HepG2 (cell line): ENCODE measurements around the gene ZNF584. TPM values are rescaled to one million over a fixed set of nuclear protein-coding genes. Genes with fewer than 3 reads are reported as not detected.

Source experiments
- ATF3 ChIP-seq: sonication (generic); formaldehyde crosslinking; IDR thresholded peaks from 2 replicates; pipeline ENCODE4 v1.4.0; 2020; ENCODE audit warnings: missing genetic modification reagents
- ATF6 ChIP-seq: sonication (generic); formaldehyde crosslinking; conservative IDR thresholded peaks from 2 replicates; pipeline ENCODE4 v1.4.0; 2020; ENCODE audit warnings: missing genetic modification reagents
- E2F1 ChIP-seq: sonication (generic); formaldehyde crosslinking; IDR thresholded peaks from 2 replicates; pipeline ENCODE4 v1.5.0; 2020; ENCODE audit warnings: missing genetic modification reagents
- HNF1A ChIP-seq, 2 experiments: sonication (generic) in 1 of 2; formaldehyde crosslinking in 1 of 2; IDR thresholded peaks; 2 replicates each; pipeline versions ENCODE4 v1.4.0 to v1.6.1; 2016 to 2020; ENCODE audit warnings: borderline replicate concordance in 1 of 2, low read depth in 1 of 2, mild to moderate bottlenecking in 1 of 2, missing genetic modification reagents in 1 of 2
- JARID2 ChIP-seq: sonication (generic); formaldehyde crosslinking; IDR thresholded peaks from 2 replicates; pipeline ENCODE4 v1.8.1; 2023; ENCODE audit warnings: missing genetic modification reagents, inconsistent platforms; ENCODE audit not compliant: insufficient replicate concordance
- KAT7 ChIP-seq: IDR thresholded peaks from 2 replicates; pipeline ENCODE4 v1.6.1; 2018; ENCODE audit warnings: borderline replicate concordance, missing compliant biosample characterization
- MATR3 ChIP-seq: sonication (generic); formaldehyde crosslinking; IDR thresholded peaks from 2 replicates; pipeline ENCODE4 v1.4.0; 2020; ENCODE audit warnings: missing genetic modification reagents
- PAWR ChIP-seq: sonication (generic); formaldehyde crosslinking; IDR thresholded peaks from 2 replicates; pipeline ENCODE4 v1.4.0; 2020; ENCODE audit warnings: missing genetic modification reagents, mild to moderate bottlenecking, borderline replicate concordance
- RFXANK ChIP-seq: IDR thresholded peaks from 2 replicates; pipeline ENCODE4 v1.6.1; 2016
- SMARCE1 ChIP-seq: fragments of 450-650 bp; IDR thresholded peaks from 2 replicates; pipeline ENCODE4 v1.6.1; 2017; ENCODE audit warnings: borderline replicate concordance
- SNRNP70 ChIP-seq: fragments of 200-400 bp; formaldehyde crosslinking; IDR thresholded peaks from 2 replicates; pipeline ENCODE4 v1.6.1; 2017; ENCODE audit warnings: mild to moderate bottlenecking, low read depth, low read length, moderate library complexity
- ZFP82 ChIP-seq: sonication (generic); formaldehyde crosslinking; IDR thresholded peaks from 2 replicates; pipeline ENCODE4 v1.5.1; 2020; ENCODE audit warnings: mild to moderate bottlenecking, missing genetic modification reagents, borderline replicate concordance
- ZNF138 ChIP-seq: sonication (generic); formaldehyde crosslinking; IDR thresholded peaks from 2 replicates; pipeline ENCODE4 v1.5.0; 2020; ENCODE audit warnings: mild to moderate bottlenecking, low read depth, missing genetic modification reagents
- ZNF24 ChIP-seq: fragments of 450-650 bp; IDR thresholded peaks from 2 replicates; pipeline ENCODE4 v1.6.1; 2017; ENCODE audit warnings: antibody characterized with exemption, mild to moderate bottlenecking
- ZNF30 ChIP-seq: sonication (generic); formaldehyde crosslinking; IDR thresholded peaks from 2 replicates; pipeline ENCODE4 v1.5.0; 2020; ENCODE audit warnings: mild to moderate bottlenecking, missing genetic modification reagents
- ZNF335 ChIP-seq: sonication (generic); formaldehyde crosslinking; IDR thresholded peaks from 2 replicates; pipeline ENCODE4 v1.4.0; 2020; ENCODE audit warnings: missing genetic modification reagents
- ZNF607 ChIP-seq: sonication (generic); formaldehyde crosslinking; IDR thresholded peaks from 2 replicates; pipeline ENCODE4 v1.5.1; 2020; ENCODE audit warnings: missing genetic modification reagents, mild to moderate bottlenecking, borderline replicate concordance
- ZNF768 ChIP-seq: sonication (generic); formaldehyde crosslinking; IDR thresholded peaks from 2 replicates; pipeline ENCODE4 v1.4.0; 2020; ENCODE audit warnings: missing genetic modification reagents
- ZNF792 ChIP-seq: IDR thresholded peaks from 2 replicates; pipeline ENCODE4 v1.6.1; 2016
- ZSCAN5A ChIP-seq: sonication (generic); formaldehyde crosslinking; IDR thresholded peaks from 2 replicates; pipeline ENCODE4 v1.8.0; 2022; ENCODE audit warnings: mild to moderate bottlenecking, missing genetic modification reagents, borderline replicate concordance
- polyA plus RNA-seq, 8 experiments: library from polyadenylated mRNA; depleted of rRNA in 3 of 8; stranded (reverse) in 7 of 8; unstranded in 1 of 8; fragments of >200 nt; fragmentation: Illumina TruSeq in 4 of 8; extraction: Trizol in 4 of 8; gene quantifications; 2 replicates each; pipeline versions ENCODE4 v1.2.1 to v1.2.3, GENCODE V29; 2011 to 2016; ENCODE audit warnings: low read depth in 4 of 8, missing spikeins in 1 of 8, mixed read lengths in 1 of 8; ENCODE audit not compliant: insufficient read depth in 1 of 8
- total RNA-seq, 5 experiments: library from RNA; depleted of rRNA; stranded (reverse); fragments of >200 nt; fragmentation: Illumina TruSeq; extraction: Trizol; gene quantifications; 2 replicates each; pipeline ENCODE4 v1.2.3, GENCODE V29; 2016; ENCODE audit warnings: low read depth in 1 of 5

The ZNF584 gene
- total and polyA plus RNA-seq, 2 of the 13 experiments (the other 11 are each of a cell fraction or from before 2014, with no cell fraction given): 2.4 to 7.0 TPM

GRCh38 chr19:58386576-58387337 lies 21.7 kb upstream of the ZNF584 start, which contains the start of gene RPS5 (continued):
- TF ChIP-seq ATF6 (no peak), PAWR (CRISPR knock-in tag) (no peak), ZNF24 (no peak), SMARCE1 (no peak), MATR3 (CRISPR knock-in tag) (no peak), ZNF768 (CRISPR knock-in tag) (peak; percentile 79), RFXANK (CRISPR knock-in tag) (no peak; the same call in 1 of the 2 replicates), SNRNP70 (no peak), ATF3 (CRISPR knock-in tag) (0 out of 2 replicates have a peak, but pooled peaks have one; percentile 24), E2F1 (CRISPR knock-in tag) (peak; percentile 60; the same call in 1 of the 2 replicates), KAT7 (CRISPR knock-in tag) (peak; percentile 90), ZNF792 (CRISPR knock-in tag) (0 out of 2 replicates have a peak, but pooled peaks have one; percentile 21), ZNF335 (peak; percentile 87), ZSCAN5A (CRISPR knock-in tag) (no peak; the same call in 1 of the 2 replicates), ZNF607 (peak; percentile 71), HNF1A (IDR thresholded peaks at IDR 0.05; ENCODE audit: low read depth) (0 out of 2 replicates have a peak, but pooled peaks have one; percentile 47), HNF1A (CRISPR knock-in tag; IDR thresholded peaks at IDR 0.05; ENCODE audit: borderline replicate concordance) (peak; percentile 42), ZNF138 (peak; percentile 84; the same call in 1 of the 2 replicates), JARID2 (CRISPR knock-in tag) (no peak), ZNF30 (no peak), ZFP82 (CRISPR knock-in tag) (peak; percentile 66; the same call in 1 of the 2 replicates)
